Loucy (cell line): ENCODE data around the gene SLC20A1.

Source experiments
- EZH2phosphoT487 ChIP-seq: fragments of 200-600 bp; IDR thresholded peaks from 2 replicates; pipeline ENCODE4 v1.6.1; 2018; ENCODE audit warnings: antibody characterized with exemption, mild to moderate bottlenecking, moderate library complexity, borderline replicate concordance
- TF ChIP-seq, protein P1 (sequence below): fragments of 200-600 bp; sonication (generic); conservative IDR thresholded peaks from 2 replicates; pipeline ENCODE4 v1.5.1; 2014; ENCODE audit warnings: mild to moderate bottlenecking, antibody characterized with exemption, low read length

- TF ChIP-seq, protein P1, sequence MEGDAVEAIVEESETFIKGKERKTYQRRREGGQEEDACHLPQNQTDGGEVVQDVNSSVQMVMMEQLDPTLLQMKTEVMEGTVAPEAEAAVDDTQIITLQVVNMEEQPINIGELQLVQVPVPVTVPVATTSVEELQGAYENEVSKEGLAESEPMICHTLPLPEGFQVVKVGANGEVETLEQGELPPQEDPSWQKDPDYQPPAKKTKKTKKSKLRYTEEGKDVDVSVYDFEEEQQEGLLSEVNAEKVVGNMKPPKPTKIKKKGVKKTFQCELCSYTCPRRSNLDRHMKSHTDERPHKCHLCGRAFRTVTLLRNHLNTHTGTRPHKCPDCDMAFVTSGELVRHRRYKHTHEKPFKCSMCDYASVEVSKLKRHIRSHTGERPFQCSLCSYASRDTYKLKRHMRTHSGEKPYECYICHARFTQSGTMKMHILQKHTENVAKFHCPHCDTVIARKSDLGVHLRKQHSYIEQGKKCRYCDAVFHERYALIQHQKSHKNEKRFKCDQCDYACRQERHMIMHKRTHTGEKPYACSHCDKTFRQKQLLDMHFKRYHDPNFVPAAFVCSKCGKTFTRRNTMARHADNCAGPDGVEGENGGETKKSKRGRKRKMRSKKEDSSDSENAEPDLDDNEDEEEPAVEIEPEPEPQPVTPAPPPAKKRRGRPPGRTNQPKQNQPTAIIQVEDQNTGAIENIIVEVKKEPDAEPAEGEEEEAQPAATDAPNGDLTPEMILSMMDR: no peak
- no peak for TF ChIP-seq EZH2phosphoT487
These were observed 23.9 kb downstream of the SLC20A1 start for GRCh38 chr2:112669667-112670066.
